Left ventricle myocardium superior (tissue), 1 donor: ENCODE results near the gene ROS1. TPM values are rescaled to one million over a fixed set of nuclear protein-coding genes. Genes with fewer than 3 reads are reported as not detected.
"Not testable (repeated sequence)": the region's sequence is repeated elsewhere in the genome, so short reads cannot be mapped to it uniquely, and the experiment has no call there.

Source experiments
- ATAC-seq: fragments of 200-7000 bp; cut with Tn5 transposase; one replicate; pipeline ENCODE4 v1.9.1; 2020; ENCODE audit warnings: mild to moderate bottlenecking, moderate library complexity
- DNase-seq: peaks from one replicate; pipeline ENCODE4 v3.0.0-alpha.2; 2020
- intact Hi-C: fragments of 100-400 bp; cut with micrococcal nuclease; formaldehyde crosslinking; loops from one replicate; pipeline ENCODE4 v1.11.0; 2022
- total RNA-seq: library from RNA; stranded (reverse); fragmentation: NEBNext Ultra II Directional; extraction: Animal tissue kit (Norgen Biotek cat#: 25700); gene quantifications from one replicate; pipeline ENCODE4 v1.2.1, GENCODE V29; 2021
- donor health status: DM: no; HTN: yes; CAD: no; lungs with severe emphysema.

The ROS1 gene
- total RNA-seq, 1 donor from 2014 or later: 0.02 TPM

DNA sequence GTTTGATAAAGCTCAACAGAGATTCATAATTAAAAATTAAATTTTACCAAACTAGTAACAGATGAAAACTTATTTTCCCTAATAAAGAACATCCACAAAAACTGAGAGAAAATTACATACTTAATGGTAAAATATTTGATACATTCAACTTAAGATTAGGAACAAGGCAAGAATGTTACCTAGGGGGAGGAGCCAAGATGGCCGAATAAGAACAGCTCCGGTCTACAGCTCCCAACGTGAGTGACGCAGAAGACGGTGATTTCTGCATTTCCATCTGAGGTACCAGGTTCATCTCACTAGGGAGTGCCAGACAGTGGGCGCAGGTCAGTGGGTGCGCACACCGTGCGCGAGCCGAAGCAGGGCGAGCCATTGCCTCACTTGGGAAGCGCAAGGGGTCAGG lies 181.2 kb downstream of the ROS1 start:
- DNase-seq, intact Hi-C loops, ATAC-seq: not testable (repeated sequence)

Other genes with a start within 250 kb of the ROS1 start
- not detected for gene VGLL2, start 160.4 kb downstream of the ROS1 start, total RNA-seq
- 6.0 TPM for gene DCBLD1, start 56.7 kb upstream of the ROS1 start, total RNA-seq
- gene GOPC, start 176.6 kb upstream of the ROS1 start, total RNA-seq: 19.3 TPM
- gene NUS1, start 249.5 kb upstream of the ROS1 start, total RNA-seq: 14.4 TPM